HG03159 (cell line): Measurements from ENCODE around the gene BFSP2.

Experiments used
- ATAC-seq: cut with Tn5 transposase; IDR thresholded peaks from one replicate; pipeline ENCODE4 v1.9.1; 2021; ENCODE audit warnings: mild to moderate bottlenecking, moderate library complexity; ENCODE audit not compliant: unreplicated experiment

The BFSP2 gene, protein sequence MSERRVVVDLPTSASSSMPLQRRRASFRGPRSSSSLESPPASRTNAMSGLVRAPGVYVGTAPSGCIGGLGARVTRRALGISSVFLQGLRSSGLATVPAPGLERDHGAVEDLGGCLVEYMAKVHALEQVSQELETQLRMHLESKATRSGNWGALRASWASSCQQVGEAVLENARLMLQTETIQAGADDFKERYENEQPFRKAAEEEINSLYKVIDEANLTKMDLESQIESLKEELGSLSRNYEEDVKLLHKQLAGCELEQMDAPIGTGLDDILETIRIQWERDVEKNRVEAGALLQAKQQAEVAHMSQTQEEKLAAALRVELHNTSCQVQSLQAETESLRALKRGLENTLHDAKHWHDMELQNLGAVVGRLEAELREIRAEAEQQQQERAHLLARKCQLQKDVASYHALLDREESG

DNA sequence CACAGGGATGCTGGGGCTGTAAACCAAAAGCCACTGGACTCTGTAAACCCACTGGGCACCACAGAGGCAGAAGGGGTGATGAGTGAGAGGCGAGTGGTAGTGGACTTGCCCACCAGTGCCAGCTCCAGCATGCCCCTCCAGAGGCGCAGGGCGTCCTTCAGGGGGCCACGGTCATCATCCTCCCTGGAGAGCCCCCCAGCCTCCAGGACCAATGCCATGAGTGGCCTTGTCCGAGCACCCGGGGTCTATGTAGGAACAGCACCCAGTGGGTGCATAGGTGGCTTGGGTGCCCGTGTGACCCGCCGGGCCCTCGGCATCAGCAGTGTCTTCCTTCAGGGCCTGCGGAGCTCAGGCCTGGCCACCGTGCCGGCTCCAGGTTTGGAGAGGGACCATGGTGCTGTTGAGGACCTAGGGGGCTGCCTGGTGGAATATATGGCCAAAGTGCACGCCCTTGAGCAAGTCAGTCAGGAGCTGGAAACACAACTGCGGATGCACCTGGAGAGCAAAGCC lies at the start of gene BFSP2:
BFSP2 (plus strand) TSS at position 51 of the 510 bp plus-strand sequence; CDS start at position 79, 28 bp downstream.
- ATAC-seq = no peak

DNA sequence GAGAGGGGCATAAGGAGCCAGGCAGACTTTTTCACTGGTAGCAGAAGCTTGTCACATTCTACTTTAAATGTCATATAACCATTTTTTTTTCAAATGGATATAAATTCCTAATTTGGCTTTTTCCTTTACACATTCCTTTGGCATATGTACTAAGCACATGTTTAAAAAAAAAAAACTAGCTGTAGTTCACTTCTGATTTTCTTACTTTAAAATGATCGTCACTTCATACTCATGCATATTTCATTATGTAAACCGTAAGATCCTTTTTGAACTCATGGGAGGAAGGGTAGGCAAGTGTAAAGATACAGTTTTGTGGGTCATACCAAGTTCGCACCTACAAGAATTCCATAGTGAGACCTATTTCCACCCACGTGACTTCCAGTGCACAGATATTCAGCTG lies 45.1 kb upstream of the BFSP2 start:
- ATAC-seq = no peak

DNA sequence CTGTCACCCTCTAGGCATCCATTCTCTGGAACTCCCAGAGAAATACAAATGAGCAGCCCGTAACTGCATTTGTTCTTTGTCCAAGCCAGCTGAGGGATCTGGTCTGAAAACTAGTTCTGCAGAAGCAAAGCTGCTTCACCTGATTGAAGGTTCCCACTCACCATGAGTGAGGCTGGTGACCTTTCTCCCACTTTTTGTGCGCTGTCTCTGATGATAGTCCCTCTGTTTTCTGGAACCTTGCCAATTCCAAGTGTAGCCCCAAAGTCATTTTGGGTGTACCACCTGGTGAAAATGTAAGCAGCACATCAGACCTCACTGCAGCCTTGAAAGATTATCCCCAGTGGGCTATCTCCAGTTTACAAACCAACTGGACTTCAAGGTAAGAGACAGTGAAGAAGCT lies 39.4 kb upstream of the BFSP2 start:
- no peak for ATAC-seq

DNA sequence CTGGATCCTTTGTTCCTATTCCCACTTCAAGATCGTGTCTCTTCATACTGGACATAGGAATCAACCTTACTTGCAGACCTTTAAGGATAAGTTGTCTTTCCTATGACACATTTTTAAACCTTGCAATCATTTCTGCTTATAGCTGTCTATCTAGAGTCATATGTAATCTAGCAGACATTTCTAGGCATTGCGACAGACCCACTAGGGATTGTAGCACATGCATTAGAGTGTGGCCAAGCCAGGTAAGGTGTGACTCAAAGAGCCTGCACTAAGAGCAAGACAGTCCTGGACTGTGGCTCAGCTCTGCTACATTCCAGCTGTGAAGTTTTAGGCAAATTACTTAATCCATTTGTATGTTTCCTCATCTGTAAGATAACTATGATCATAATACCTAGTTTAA lies 38.8 kb upstream of the BFSP2 start:
- ATAC-seq = no peak

DNA sequence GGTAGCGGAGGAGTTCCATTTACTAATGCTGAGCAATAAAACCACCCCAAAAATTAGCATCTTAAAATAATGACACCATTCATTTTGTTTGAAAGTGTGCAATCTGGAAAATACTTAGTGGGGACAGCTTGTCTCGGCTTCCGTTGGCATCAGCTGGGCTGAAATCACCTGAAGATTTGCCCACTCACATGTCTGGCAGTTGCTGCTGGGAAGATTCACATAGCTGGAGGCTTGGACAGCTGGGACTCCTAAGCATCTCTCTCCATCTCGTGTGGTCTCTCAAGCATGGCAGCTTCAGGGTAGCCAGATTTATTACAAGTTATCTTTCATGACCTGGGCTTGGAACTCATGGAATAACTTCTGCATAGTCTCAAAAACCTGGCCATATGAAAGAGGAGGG lies 38.4 kb upstream of the BFSP2 start:
- no peak for ATAC-seq

DNA sequence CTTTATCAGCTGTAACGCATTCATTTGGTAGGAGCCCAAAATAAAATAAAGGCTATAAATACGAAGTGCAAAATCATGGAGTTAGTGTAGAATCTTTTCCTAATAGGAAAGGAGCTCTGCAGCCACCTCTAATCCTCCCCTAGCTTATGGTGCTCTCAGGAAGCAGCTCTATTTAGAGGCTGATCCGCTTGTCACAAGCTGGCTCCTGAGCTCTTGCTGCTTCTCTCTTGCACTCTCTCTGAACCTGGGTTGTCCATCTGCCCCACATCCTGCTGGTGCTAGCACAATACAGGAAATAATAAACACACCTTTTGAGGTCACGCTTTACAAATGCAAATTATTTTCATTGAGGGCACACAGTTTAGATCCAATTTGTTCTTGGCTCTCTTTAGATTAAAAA lies 37.3 kb upstream of the BFSP2 start:
- ATAC-seq = no peak

DNA sequence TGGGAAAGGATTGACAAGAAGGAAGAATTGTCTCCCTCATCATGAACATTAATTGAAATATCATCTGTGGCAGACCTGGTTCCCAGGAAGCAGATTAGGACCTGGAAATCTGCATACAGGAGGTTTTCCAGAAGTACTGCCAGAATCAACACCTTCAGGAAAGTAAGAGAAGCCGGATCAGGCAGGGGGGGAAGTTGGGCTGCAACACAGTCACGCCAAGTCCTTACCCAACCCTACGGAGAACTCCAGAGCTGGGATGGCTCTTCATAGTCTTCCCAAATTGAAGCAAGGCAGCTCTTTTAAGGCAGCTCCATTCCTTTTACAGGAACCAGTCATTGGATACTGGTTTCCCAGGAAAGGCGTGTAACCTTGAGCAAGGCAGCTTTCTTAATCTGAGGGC lies 35.2 kb upstream of the BFSP2 start:
- ATAC-seq = no peak

DNA sequence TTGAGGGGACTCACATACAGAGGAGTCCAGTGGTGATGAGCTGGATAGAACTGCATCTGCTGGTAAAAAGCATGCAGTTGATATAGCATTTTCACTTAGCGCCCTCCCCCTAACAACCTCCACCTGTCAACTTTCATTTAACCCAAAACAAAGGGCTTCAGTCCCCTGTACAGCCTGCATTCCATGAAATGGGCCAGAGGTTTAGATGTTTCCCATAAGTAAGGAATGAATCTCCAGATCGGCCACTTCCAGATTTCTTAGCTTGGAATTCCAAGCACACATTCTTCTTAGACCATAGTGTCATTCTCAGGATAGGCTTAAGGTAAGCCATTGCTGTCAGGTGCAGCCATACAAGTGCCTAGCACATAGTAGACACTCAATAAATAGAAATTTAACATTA lies 32.9 kb upstream of the BFSP2 start:
- no peak for ATAC-seq

DNA sequence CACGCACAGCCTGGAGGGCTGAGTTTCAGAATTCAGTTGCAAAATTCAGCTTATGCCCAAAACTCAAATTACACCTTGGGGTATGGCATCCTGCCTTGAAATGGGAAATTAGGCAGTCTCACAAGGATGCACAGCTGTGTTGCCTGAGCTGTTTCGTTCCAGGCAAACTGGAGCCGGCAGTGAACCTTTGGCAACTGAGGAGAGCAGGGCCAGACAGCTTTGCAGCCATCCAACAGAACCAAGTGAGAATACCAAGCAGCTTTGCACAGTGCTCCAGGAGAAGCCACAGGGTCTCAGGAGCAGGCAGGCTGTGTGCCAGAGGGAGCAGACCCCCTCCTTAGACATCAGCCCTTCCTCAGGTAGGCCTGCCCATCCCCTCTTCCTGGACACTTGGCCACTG lies 32.5 kb upstream of the BFSP2 start:
- no peak for ATAC-seq

DNA sequence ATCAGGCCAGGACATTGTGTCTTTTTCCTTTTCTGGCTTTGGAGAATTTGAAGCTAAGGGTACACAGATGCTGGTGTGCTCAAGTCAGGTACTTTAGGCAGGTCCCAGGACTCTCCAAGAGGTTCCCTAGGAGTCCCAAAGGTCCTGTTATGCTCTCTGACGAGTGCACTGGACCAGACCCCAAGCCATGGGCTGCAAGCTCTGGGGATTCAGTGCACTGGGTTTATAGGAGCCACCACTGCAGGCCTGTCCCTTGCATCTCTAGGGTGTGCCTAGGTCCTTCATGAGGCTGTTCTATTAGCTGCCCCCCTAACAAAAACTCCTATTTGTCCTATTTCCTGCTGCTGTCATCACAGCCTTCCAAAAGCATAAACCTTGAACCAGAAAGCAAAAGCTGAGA lies 31.9 kb upstream of the BFSP2 start:
- ATAC-seq = no peak

DNA sequence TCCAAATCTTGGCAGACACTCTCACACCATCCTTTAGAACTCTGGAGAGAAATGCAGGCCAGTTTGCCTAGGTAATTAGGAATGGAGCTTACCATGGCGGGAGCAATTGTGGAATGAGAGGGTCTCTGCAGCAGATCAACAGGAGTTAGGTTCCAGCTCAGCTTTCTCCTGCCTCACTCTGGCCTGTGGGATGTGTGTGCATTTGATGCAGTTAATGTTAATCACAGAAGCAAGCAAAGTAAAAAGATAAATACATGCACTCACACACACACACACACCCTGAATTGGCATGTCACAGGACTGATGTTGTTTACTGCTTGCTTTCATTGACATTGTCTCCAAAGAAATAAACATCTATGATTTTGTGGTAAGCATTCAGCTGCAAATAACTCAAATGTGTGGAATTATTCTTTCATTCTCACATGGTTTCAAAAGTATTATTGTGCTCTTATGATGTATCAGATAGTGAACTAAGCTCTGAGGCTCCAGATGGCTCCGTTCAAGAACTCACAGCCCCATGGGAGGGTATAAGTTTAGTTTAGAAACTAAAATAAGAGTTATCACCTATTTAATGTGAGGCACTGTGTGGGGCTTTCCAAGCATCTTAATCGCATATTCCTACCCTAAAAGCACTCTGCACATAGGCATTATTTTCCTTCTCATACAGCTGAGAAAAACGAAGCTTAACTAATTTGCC lies 31.3 kb upstream of the BFSP2 start:
- no peak for ATAC-seq

DNA sequence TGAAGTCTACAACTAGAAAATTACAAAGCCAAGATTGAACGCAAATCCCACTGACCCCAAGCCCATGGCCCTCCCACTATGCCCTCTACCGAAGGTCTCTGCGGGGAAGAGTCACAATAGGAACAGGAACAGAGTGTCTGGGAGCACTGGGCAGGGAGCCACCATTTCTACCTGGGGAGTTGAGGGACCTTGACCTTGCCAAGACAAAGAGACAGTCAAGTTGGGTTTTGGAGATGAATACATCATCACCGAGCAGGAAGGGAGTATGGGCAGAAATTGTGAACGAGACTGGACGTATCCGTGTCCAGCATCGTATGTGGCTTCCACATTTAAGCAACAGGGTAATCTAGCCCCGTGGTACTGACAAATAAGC lies 30.8 kb upstream of the BFSP2 start:
- ATAC-seq = no peak

DNA sequence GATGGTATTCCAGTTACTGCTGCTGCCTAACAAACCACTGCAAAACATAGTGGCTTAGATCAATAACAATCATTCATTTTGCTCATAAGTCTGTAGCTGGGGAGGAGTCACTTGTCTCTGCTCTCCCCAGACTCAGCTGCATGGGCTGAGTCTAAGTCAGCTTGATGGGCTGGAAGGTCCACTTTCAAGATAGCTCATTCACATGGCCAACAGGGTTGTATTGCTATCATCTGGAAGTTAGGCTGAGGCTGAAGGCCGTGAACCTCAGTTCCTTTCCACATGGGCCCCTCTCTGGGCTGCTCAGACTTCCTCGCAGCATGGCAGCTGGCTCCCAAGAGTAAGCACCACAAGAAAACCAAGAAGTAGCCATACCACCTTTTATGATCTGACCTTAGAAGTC lies 28.7 kb upstream of the BFSP2 start:
- no peak for ATAC-seq

DNA sequence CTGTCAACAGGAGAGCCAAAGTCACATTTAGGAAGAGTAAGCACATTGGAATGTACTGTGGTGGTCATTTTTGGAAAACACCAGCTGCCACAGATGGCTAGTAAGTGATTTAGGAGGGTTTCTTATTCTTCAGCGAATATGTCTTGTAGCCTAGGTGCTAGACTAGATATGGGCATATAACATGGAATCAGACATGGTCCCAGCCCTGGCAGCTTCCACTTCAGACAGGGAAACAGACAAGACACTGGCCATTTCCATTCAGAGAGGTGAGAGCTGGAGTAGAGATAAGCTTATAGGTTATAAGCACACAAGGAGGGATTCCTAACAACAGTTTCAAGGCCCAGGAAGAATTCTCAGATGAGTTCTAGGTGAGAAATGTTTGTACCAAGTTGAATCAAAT lies 28.2 kb upstream of the BFSP2 start:
- ATAC-seq = no peak

DNA sequence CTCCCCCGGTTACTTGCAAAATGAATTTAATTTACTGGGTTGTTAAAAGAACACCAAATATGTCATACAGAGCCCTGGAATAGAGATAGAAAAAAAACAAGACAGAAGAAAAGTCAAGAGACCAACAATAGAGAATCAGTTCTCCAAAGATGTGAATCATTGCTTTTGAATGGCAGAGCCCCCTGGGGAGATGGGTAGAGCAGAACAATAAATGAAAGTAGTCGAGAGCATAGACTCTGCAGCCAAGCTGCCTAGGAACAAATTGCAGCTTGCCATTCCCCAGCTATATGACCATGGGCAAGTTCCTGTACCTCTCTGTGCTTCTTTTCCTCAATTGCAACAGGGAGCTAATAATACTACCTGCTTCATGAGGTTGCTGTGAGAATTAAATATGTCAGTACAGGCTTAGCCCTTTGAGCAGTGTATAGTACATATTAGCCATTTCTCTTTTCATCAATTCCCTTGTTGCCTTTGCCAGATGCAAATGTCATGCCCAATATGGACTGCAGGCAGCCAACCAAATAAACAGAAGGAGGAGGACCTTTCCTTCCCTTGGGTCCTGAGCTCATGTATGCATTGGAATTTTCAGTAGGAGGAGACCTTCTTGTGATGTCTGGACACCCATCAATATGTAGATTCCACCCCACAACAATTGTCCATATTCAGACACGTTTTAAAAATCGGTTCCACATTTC lies 25.0 kb upstream of the BFSP2 start:
- no peak for ATAC-seq

DNA sequence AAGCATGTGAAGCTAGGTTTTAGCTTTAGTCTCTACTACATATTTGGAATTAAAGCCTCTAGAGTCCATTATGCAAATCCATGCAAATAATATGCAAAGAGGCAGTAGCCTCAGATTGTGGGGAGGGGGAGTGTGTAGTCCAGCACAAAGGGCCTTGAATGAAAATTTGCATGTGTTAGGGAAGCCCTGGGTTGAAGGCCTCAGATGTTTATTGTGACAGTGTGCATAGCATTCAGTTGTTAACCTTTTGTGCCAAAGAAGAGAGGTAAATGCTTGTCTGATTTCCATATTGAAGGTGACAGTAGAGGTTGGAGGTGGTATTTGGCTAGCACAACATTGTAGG lies 24.5 kb upstream of the BFSP2 start:
- ATAC-seq = no peak

DNA sequence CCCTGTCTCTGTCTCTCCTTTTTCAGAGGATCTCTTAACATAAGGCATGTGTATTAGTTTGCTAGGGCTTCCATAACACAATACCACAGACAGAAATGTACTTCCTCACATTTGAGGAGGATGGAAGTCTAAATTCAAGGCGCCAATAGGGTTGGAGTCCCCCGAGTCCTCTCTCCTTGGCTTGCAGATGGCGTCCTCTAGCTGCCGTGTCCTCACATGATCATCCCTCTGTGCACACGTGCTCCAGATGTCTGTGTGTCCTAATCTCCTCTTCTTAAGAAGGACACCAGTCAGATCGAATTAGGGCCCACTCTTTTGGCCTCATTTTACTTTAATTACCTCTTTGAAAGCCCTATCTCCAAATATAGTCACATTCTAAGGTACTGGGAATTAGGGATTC lies 23.0 kb upstream of the BFSP2 start:
- no peak for ATAC-seq

DNA sequence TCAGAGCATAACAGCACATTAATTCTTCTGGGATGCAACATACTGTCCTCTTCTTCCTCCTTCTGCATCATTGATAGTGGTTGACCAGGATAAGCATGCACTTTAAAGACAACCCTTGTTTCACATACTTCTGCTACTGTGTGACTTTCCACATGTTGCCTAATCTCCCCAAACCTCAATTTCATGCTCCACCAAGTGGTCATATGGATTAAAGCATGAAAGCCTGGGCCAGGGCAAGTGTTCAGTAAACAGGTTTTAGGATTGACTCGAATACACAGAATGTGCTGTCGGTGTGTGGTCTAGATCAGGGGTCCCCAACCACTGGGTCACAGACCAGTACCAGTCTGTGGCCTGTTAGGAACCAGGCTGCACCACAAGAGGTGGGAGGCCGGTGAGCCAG lies 22.5 kb upstream of the BFSP2 start:
- no peak for ATAC-seq

DNA sequence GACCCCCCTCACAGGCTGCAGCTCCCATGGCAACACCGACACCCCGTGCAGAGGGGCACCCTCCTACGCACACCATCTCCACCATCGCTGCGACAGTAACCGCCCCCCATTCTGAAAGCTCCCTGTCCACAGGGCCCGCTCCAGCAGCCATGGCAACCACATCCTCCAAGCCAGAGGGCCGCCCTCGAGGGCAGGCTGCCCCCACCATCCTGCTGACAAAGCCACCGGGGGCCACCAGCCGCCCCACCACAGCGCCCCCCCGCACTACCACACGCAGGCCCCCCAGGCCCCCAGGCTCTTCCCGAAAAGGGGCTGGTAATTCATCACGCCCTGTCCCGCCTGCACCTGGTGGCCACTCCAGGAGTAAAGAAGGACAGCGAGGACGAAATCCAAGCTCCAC lies 19.9 kb upstream of the BFSP2 start:
- no peak for ATAC-seq

DNA sequence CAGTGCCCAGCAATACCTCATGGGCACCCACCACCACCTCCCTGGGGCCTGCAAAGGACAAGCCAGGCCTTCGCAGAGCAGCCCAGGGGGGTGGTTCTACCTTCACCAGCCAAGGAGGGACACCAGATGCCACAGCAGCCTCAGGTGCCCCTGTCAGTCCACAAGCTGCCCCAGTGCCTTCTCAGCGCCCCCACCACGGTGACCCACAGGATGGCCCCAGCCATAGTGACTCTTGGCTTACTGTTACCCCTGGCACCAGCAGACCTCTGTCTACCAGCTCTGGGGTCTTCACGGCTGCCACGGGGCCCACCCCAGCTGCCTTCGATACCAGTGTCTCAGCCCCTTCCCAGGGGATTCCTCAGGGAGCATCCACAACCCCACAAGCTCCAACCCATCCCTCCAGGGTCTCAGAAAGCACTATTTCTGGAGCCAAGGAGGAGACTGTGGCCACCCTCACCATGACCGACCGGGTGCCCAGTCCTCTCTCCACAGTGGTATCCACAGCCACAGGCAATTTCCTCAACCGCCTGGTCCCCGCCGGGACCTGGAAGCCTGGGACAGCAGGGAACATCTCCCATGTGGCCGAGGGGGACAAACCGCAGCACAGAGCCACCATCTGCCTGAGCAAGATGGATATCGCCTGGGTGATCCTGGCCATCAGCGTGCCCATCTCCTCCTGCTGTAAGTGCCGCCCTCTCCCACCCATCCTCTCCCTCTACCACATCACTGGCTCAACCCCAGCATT lies 19.2 kb upstream of the BFSP2 start:
- no peak for ATAC-seq
